ENCODE data around the gene CD247. TPM values are rescaled to one million over a fixed set of nuclear protein-coding genes. Genes with fewer than 3 reads are reported as not detected.

The CD247 gene
- total and polyA plus RNA-seq, 2 donors from 2014 or later = 1.8 to 7.7 TPM

- peaks cover 0 to 8% (median 3%) of the 10 kb centered on the region in 3 donors for H3K36me3 ChIP-seq (ENCODE audit: control insufficient read depth in 2 of 3, insufficient read depth in 3 of 3, low read length in 3 of 3)
- intact Hi-C loops (cut with DNase I) = no loop called here
- no peak overlapping the region for H3K27ac ChIP-seq (ENCODE audit: low read depth in 2 of 2, low read length in 2 of 2)
- FAIRE-seq (no peak), DNase-seq (no peak)
- no peaks in the 10 kb centered on the region for H3K27me3 ChIP-seq (ENCODE audit: control insufficient read depth, insufficient read depth, low read length)
- H3K9me3 ChIP-seq (ENCODE audit: control insufficient read depth in 2 of 3, insufficient read depth in 1 of 3, low read length in 3 of 3) = no peaks in the 10 kb centered on the region
- H3K4me3 ChIP-seq (ENCODE audit: low read length in 3 of 3) = no peak overlapping the region
- no peaks in the 10 kb centered on the region for H3K4me1 ChIP-seq (ENCODE audit: control insufficient read depth in 2 of 3, insufficient read depth in 2 of 3, low read depth in 1 of 3, low read length in 3 of 3)
- TF ChIP-seq CTCF (IDR thresholded peaks at IDR 0.05; ENCODE audit: borderline replicate concordance, extremely low read depth, insufficient read depth) = no peak
- no peak overlapping the region for H3K9ac ChIP-seq (ENCODE audit: low read length in 3 of 3)
Observed at GRCh38 chr1:167392200-167392696, 126.1 kb downstream of the CD247 start.

GRCh38 chr1:167388976-167389375 is 129.4 kb downstream of the CD247 start:
- intact Hi-C loops (cut with DNase I) = no loop called here
- DNase-seq (no peak), FAIRE-seq (peak; percentile 15)
- Histone ChIP-seq H3K4me1 (ENCODE audit: control insufficient read depth in 2 of 3, insufficient read depth in 2 of 3, low read depth in 1 of 3, low read length in 3 of 3) (no peaks in the 10 kb centered on the region), H3K4me3 (ENCODE audit: low read length in 3 of 3) (no peak overlapping the region), H3K9ac (ENCODE audit: low read length in 3 of 3) (no peak overlapping the region), H3K27ac (ENCODE audit: low read depth in 2 of 2, low read length in 2 of 2) (no peak overlapping the region), H3K36me3 (ENCODE audit: control insufficient read depth in 2 of 3, insufficient read depth in 3 of 3, low read length in 3 of 3) (peaks cover 0 to 23% (median 3%) of the 10 kb centered on the region in 3 donors), H3K9me3 (ENCODE audit: control insufficient read depth in 2 of 3, insufficient read depth in 1 of 3, low read length in 3 of 3) (no peaks in the 10 kb centered on the region), H3K27me3 (ENCODE audit: control insufficient read depth, insufficient read depth, low read length) (no peaks in the 10 kb centered on the region)
- TF ChIP-seq CTCF (IDR thresholded peaks at IDR 0.05; ENCODE audit: borderline replicate concordance, extremely low read depth, insufficient read depth) = no peak

GRCh38 chr1:167387251-167387910 is 130.9 kb downstream of the CD247 start:
- intact Hi-C loops (cut with DNase I) = no loop called here
- FAIRE-seq (no peak), DNase-seq (no peak)
- H3K9me3 ChIP-seq (ENCODE audit: control insufficient read depth in 2 of 3, insufficient read depth in 1 of 3, low read length in 3 of 3) = no peaks in the 10 kb centered on the region
- no peak overlapping the region for H3K9ac ChIP-seq (ENCODE audit: low read length in 3 of 3)
- no peak overlapping the region for H3K27ac ChIP-seq (ENCODE audit: low read depth in 2 of 2, low read length in 2 of 2)
- no peaks in the 10 kb centered on the region for H3K4me1 ChIP-seq (ENCODE audit: control insufficient read depth in 2 of 3, insufficient read depth in 2 of 3, low read depth in 1 of 3, low read length in 3 of 3)
- no peaks in the 10 kb centered on the region for H3K27me3 ChIP-seq (ENCODE audit: control insufficient read depth, insufficient read depth, low read length)
- no peak overlapping the region for H3K4me3 ChIP-seq (ENCODE audit: low read length in 3 of 3)
- H3K36me3 ChIP-seq (ENCODE audit: control insufficient read depth in 2 of 3, insufficient read depth in 3 of 3, low read length in 3 of 3) = peaks cover 0 to 23% (median 3%) of the 10 kb centered on the region in 3 donors
- TF ChIP-seq CTCF (IDR thresholded peaks at IDR 0.05; ENCODE audit: borderline replicate concordance, extremely low read depth, insufficient read depth) = no peak

Other genes starting within 250 kb of the CD247 start
- 91.2 TPM for gene CREG1, start 35.2 kb upstream of the CD247 start, total RNA-seq
- 115 TPM for gene CREG1, start 35.2 kb upstream of the CD247 start, polyA plus RNA-seq (ENCODE audit: insufficient read depth, low read depth, low replicate concordance)
- 18.3 TPM for gene RCSD1, start 111.7 kb upstream of the CD247 start, total RNA-seq
- 3.9 TPM for gene RCSD1, start 111.7 kb upstream of the CD247 start, polyA plus RNA-seq (ENCODE audit: insufficient read depth, low read depth, low replicate concordance)
- gene MPZL1, start 203.5 kb upstream of the CD247 start, total RNA-seq = 98.3 TPM
- gene MPZL1, start 203.5 kb upstream of the CD247 start, polyA plus RNA-seq (ENCODE audit: insufficient read depth, low read depth, low replicate concordance) = 42.1 TPM